Measurements from ENCODE around the gene TINCR. TPM values are rescaled to one million over a fixed set of nuclear protein-coding genes. Genes with fewer than 3 reads are reported as not detected.
A peak's percentile ranks its signal among the peaks of the same experiment; 100 is the strongest.

The TINCR gene
- total RNA-seq, 3 donors from 2014 or later, result 4.6 to 9.0 (median 5.6) TPM

- TF ChIP-seq, protein P1, sequence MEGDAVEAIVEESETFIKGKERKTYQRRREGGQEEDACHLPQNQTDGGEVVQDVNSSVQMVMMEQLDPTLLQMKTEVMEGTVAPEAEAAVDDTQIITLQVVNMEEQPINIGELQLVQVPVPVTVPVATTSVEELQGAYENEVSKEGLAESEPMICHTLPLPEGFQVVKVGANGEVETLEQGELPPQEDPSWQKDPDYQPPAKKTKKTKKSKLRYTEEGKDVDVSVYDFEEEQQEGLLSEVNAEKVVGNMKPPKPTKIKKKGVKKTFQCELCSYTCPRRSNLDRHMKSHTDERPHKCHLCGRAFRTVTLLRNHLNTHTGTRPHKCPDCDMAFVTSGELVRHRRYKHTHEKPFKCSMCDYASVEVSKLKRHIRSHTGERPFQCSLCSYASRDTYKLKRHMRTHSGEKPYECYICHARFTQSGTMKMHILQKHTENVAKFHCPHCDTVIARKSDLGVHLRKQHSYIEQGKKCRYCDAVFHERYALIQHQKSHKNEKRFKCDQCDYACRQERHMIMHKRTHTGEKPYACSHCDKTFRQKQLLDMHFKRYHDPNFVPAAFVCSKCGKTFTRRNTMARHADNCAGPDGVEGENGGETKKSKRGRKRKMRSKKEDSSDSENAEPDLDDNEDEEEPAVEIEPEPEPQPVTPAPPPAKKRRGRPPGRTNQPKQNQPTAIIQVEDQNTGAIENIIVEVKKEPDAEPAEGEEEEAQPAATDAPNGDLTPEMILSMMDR (IDR thresholded peaks at IDR 0.05), result no peak
- Histone ChIP-seq H3K36me3 (ENCODE audit: low read depth) (peaks cover 43% of the 10 kb centered on the region), H3K9me3 (no peaks in the 10 kb centered on the region), H3K4me3 (no peak overlapping the region), H3K4me1 (ENCODE audit: low read depth) (no peaks in the 10 kb centered on the region)
- intact Hi-C loops (cut with DNase I, micrococcal nuclease), result no loop called here
- no peak for DNase-seq
- ATAC-seq, result no peak
These were observed 40.5 kb upstream of the TINCR start for GRCh38 chr19:5608291-5608690.

DNA sequence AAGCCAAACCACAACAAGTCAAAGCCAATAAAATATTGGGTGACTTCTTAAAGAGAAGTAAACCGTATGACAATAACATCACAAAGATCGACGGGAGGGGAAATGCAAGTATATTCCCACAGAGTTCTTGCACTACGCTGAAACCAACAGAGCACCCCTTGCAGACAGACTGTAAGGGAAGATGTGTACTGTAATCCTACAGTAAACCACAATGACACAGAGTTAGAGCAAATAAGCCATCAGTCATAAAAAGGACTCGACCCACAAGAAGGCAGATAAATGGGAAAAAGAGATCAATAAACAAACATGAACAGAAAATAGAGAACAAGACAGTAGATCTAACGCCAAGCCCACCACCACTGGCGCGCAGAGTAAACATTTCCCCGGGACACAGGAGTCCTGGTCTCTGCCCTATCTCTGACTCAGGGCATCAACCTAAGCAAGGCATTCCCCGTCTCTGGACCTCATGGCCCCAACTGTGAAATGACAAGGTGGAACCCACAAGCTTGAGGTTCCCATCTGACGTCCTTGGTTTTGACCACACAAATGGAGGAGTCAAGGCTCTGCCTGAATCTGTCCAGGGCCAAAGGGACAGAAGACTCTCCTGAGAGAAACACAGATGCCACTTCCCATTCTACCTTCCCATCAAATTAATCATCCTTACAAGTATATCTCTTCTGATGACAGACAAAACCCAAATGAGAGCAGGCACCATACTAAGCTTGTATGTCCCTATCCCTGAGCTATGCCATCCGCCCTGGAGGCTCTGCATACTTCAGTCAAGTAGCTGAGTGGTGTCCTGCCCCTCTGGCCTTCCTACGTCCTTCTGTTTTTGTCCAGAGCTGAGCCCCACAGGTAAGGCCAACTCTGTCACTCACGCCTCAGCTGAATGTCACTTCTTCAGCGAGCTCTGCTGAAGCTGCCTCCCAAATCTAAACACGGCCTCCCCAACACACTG, 39.8 kb upstream of the TINCR start:
- Histone ChIP-seq H3K9me3 (no peaks in the 10 kb centered on the region), H3K4me1 (ENCODE audit: low read depth) (no peaks in the 10 kb centered on the region), H3K4me3 (no peak overlapping the region), H3K36me3 (ENCODE audit: low read depth) (peaks cover 37% of the 10 kb centered on the region)
- intact Hi-C loops (cut with DNase I, micrococcal nuclease), result no loop called here
- TF ChIP-seq, protein P1 (IDR thresholded peaks at IDR 0.05), result no peak
- no peak for ATAC-seq
- DNase-seq, result no peak

DNA sequence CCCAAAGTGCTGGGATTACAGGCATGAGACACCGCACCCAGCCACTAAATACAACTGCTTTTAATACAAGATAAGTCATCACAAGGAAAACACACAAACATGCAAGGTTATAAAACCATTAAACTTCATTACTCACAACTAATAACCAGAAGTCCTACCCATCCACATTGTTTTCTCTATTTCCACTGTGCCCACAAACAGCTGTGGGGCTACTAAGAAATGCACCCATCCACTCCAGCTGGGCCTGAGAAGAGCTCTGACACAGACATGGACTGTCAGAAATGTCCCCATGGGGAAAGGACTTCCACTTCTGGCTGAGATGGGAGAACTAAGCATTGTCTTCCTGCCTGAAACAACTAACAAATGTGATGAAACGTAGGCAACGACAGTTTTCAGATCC, 37.6 kb upstream of the TINCR start:
- Histone ChIP-seq H3K4me3 (no peak overlapping the region), H3K4me1 (ENCODE audit: low read depth) (no peaks in the 10 kb centered on the region), H3K9me3 (no peaks in the 10 kb centered on the region), H3K36me3 (ENCODE audit: low read depth) (peaks cover 25% of the 10 kb centered on the region)
- TF ChIP-seq, protein P1 (IDR thresholded peaks at IDR 0.05), result no peak
- DNase-seq (no peak), ATAC-seq (no peak)
- intact Hi-C loops (cut with DNase I, micrococcal nuclease), result no loop called here

DNA sequence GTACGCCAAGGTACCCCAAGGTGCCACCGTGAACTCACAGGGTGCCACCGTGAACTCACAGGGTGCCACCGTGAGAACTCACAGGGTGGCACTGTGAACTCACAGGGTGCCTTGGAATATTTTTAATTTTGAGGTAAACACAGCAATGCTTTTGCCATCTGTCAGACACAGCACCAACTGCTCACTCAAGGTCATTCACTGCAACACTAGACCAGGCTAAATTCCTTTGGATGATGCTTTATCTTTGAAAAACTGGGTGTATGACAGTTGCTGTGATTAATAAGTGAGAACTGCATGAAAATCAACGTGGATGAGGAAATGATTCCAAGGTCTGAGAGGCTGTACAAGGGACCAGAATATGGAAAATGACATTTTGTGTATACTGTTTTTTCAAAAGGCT, 35.9 kb upstream of the TINCR start:
- Histone ChIP-seq H3K36me3 (ENCODE audit: low read depth) (peaks cover 30% of the 10 kb centered on the region), H3K9me3 (no peaks in the 10 kb centered on the region), H3K4me3 (no peak overlapping the region), H3K4me1 (ENCODE audit: low read depth) (no peaks in the 10 kb centered on the region)
- TF ChIP-seq, protein P1 (IDR thresholded peaks at IDR 0.05), result no peak
- ATAC-seq (no peak), DNase-seq (no peak)
- intact Hi-C loops (cut with DNase I, micrococcal nuclease), result no loop called here

GRCh38 chr19:5600797-5601196, 33.0 kb upstream of the TINCR start:
- H3K4me3 ChIP-seq, result no peak overlapping the region
- DNase-seq, result peak in 1 of 3 donors; percentile 4
- no peaks in the 10 kb centered on the region for H3K4me1 ChIP-seq (ENCODE audit: low read depth)
- no peaks in the 10 kb centered on the region for H3K9me3 ChIP-seq
- intact Hi-C loops (cut with DNase I, micrococcal nuclease), result no loop called here
- no peak for ATAC-seq
- TF ChIP-seq, protein P1 (IDR thresholded peaks at IDR 0.05), result no peak
- H3K36me3 ChIP-seq (ENCODE audit: low read depth), result peaks cover 48% of the 10 kb centered on the region

Data from mucosa of descending colon (tissue), 3 donors.